Mesothelial cell of epicardium (in vitro differentiated cells): ENCODE results near the gene SAPCD2. TPM values are rescaled to one million over a fixed set of nuclear protein-coding genes. Genes with fewer than 3 reads are reported as not detected.
A peak's percentile ranks its signal among the peaks of the same experiment; 100 is the strongest.

Experiments used
- DNase-seq, 2 experiments: peaks; one replicate each; pipeline ENCODE4 v3.0.0; 2021; ENCODE audit warnings: low spot score in 2 of 2; ENCODE audit not compliant: unreplicated experiment in 2 of 2
- H3K27ac Mint-ChIP-seq: 2 replicates; pipeline ENCODE4 v1.8.0; 2021; ENCODE audit warnings: mixed read lengths
- H3K27me3 Mint-ChIP-seq: 2 replicates; pipeline ENCODE4 v1.8.0; 2021; ENCODE audit warnings: low read depth, mixed read lengths
- H3K36me3 Mint-ChIP-seq: 2 replicates; pipeline ENCODE4 v1.8.0; 2021; ENCODE audit warnings: mixed read lengths
- H3K4me1 Mint-ChIP-seq: 2 replicates; pipeline ENCODE4 v1.8.0; 2021; ENCODE audit warnings: mixed read lengths
- H3K4me3 Mint-ChIP-seq: 2 replicates; pipeline ENCODE4 v1.8.0; 2021; ENCODE audit warnings: mild to moderate bottlenecking, moderate library complexity, mixed read lengths
- H3K9me3 Mint-ChIP-seq: 2 replicates; pipeline ENCODE4 v1.8.0; 2021; ENCODE audit warnings: mixed read lengths
- CTCF ChIP-seq: fragments of 200-600 bp; sonication (generic); IDR thresholded peaks from one replicate; pipeline ENCODE4 v1.5.0; 2021; ENCODE audit warnings: antibody characterized with exemption; ENCODE audit not compliant: unreplicated experiment
- total RNA-seq: library from RNA; stranded (reverse); gene quantifications from 3 replicates; pipeline ENCODE4 v1.2.1, GENCODE V29; 2021

Gene SAPCD2
- total RNA-seq, 1 donor from 2014 or later, result 5.9 TPM

GRCh38 chr9:137044502-137045177, 25.7 kb downstream of the SAPCD2 start:
- H3K4me3 Mint-ChIP-seq, result peak overlapping the region; percentile 63
- H3K27me3 Mint-ChIP-seq, result peaks cover 52% of the 10 kb centered on the region
- H3K27ac Mint-ChIP-seq, result no peak overlapping the region
- no peaks in the 10 kb centered on the region for H3K9me3 Mint-ChIP-seq
- TF ChIP-seq CTCF, result no peak
- no peaks in the 10 kb centered on the region for H3K36me3 Mint-ChIP-seq
- H3K4me1 Mint-ChIP-seq, result peaks cover 5% of the 10 kb centered on the region
- no peak for DNase-seq

GRCh38 chr9:137044037-137044436, 26.3 kb downstream of the SAPCD2 start:
- no peak overlapping the region for H3K4me3 Mint-ChIP-seq

GRCh38 chr9:137042751-137043727, 27.3 kb downstream of the SAPCD2 start:
- no peaks in the 10 kb centered on the region for H3K36me3 Mint-ChIP-seq
- H3K4me1 Mint-ChIP-seq, result peaks cover 5% of the 10 kb centered on the region
- no peak overlapping the region for H3K4me3 Mint-ChIP-seq
- H3K27me3 Mint-ChIP-seq, result peaks cover 39% of the 10 kb centered on the region
- H3K27ac Mint-ChIP-seq, result no peak overlapping the region
- H3K9me3 Mint-ChIP-seq, result no peaks in the 10 kb centered on the region
- DNase-seq, result no peak
- TF ChIP-seq CTCF, result no peak

More at GRCh38 chr9:137044037-137044436, 26.3 kb downstream of the SAPCD2 start:
- Mint-ChIP-seq H3K9me3 (no peaks in the 10 kb centered on the region), H3K4me1 (peaks cover 5% of the 10 kb centered on the region), H3K27ac (no peak overlapping the region), H3K36me3 (no peaks in the 10 kb centered on the region), H3K27me3 (peaks cover 46% of the 10 kb centered on the region)
- DNase-seq, result no peak
- no peak for TF ChIP-seq CTCF

- Mint-ChIP-seq H3K4me1 (peaks cover 5% of the 10 kb centered on the region), H3K27me3 (peaks cover 21% of the 10 kb centered on the region), H3K4me3 (no peak overlapping the region), H3K27ac (no peak overlapping the region), H3K9me3 (no peaks in the 10 kb centered on the region), H3K36me3 (no peaks in the 10 kb centered on the region)
- no peak for TF ChIP-seq CTCF
- DNase-seq, result no peak
Observed at GRCh38 chr9:137041124-137041523, 29.2 kb downstream of the SAPCD2 start.

GRCh38 chr9:137040568-137040967, 29.8 kb downstream of the SAPCD2 start:
- no peak overlapping the region for H3K27ac Mint-ChIP-seq
- peaks cover 21% of the 10 kb centered on the region for H3K27me3 Mint-ChIP-seq
- H3K4me3 Mint-ChIP-seq, result no peak overlapping the region
- no peak for DNase-seq
- TF ChIP-seq CTCF, result no peak
- peaks cover 5% of the 10 kb centered on the region for H3K4me1 Mint-ChIP-seq
- H3K36me3 Mint-ChIP-seq, result no peaks in the 10 kb centered on the region
- H3K9me3 Mint-ChIP-seq, result no peaks in the 10 kb centered on the region
